Suprapubic skin (tissue), 3 donors: Measurements from ENCODE around the gene BMERB1.

Source experiments
- CTCF ChIP-seq, 2 donors: fragments of 200-600 bp in 1 of 2; fragments of 450-650 bp in 1 of 2; sonication (generic) in 1 of 2; IDR thresholded peaks; one replicate each; pipeline ENCODE4 v1.5.1; 2016 to 2019; ENCODE audit warnings: antibody characterized with exemption in 2 of 2, mild to moderate bottlenecking in 1 of 2, moderate library complexity in 1 of 2
- POLR2A ChIP-seq, 2 donors: fragments of 450-650 bp; IDR thresholded peaks; one replicate each; pipeline ENCODE4 v1.6.1; 2017; ENCODE audit warnings: antibody characterized with exemption in 2 of 2, mild to moderate bottlenecking in 2 of 2, moderate library complexity in 2 of 2

GRCh38 chr16:15611610-15612009 lies 177.2 kb downstream of the BMERB1 start:
- TF ChIP-seq POLR2A (IDR thresholded peaks at IDR 0.05) (no peak), CTCF (IDR thresholded peaks at IDR 0.05) (no peak)
